Ishikawa (cell line): ENCODE data around the gene C1orf87.
A peak's percentile ranks its signal among the peaks of the same experiment; 100 is the strongest.

Source experiments
- CEBPB ChIP-seq: IDR thresholded peaks from 2 replicates; pipeline ENCODE4 v1.6.1; 2012
- CREB1 ChIP-seq: IDR thresholded peaks from 2 replicates; pipeline ENCODE4 v1.6.1; 2012; ENCODE audit warnings: low read depth
- EGR1 ChIP-seq: IDR thresholded peaks from 2 replicates; pipeline ENCODE4 v1.6.1; 2012
- EP300 ChIP-seq: IDR thresholded peaks from 2 replicates; pipeline ENCODE4 v1.6.1; 2012; ENCODE audit warnings: borderline replicate concordance
- FOXM1 ChIP-seq: IDR thresholded peaks from 2 replicates; pipeline ENCODE4 v1.6.1; 2012; ENCODE audit warnings: low read depth, borderline replicate concordance
- MAX ChIP-seq: IDR thresholded peaks from 2 replicates; pipeline ENCODE4 v1.6.1; 2012
- NFIC ChIP-seq: IDR thresholded peaks from 2 replicates; pipeline ENCODE4 v1.6.1; 2012
- RAD21 ChIP-seq: IDR thresholded peaks from 2 replicates; pipeline ENCODE4 v1.6.1; 2012; ENCODE audit warnings: low read depth
- REST ChIP-seq: IDR thresholded peaks from 2 replicates; pipeline ENCODE4 v1.6.1; 2012; ENCODE audit warnings: low read depth, mild to moderate bottlenecking
- TAF1 ChIP-seq: IDR thresholded peaks from 2 replicates; pipeline ENCODE4 v1.6.1; 2012; ENCODE audit warnings: low read depth, mild to moderate bottlenecking
- TCF12 ChIP-seq: IDR thresholded peaks from 2 replicates; pipeline ENCODE4 v1.6.1; 2012; ENCODE audit warnings: low read depth
- TEAD4 ChIP-seq: IDR thresholded peaks from 2 replicates; pipeline ENCODE4 v1.6.1; 2012
- USF1 ChIP-seq: IDR thresholded peaks from 2 replicates; pipeline ENCODE4 v1.6.1; 2012
- YY1 ChIP-seq: IDR thresholded peaks from 2 replicates; pipeline ENCODE4 v1.6.1; 2012; ENCODE audit warnings: low read depth
- ZBTB7A ChIP-seq: IDR thresholded peaks from 2 replicates; pipeline ENCODE4 v1.6.1; 2012; ENCODE audit warnings: low read depth

The C1orf87 gene

GRCh38 chr1:59997479-59998115, 76.0 kb downstream of the C1orf87 start:
- TF ChIP-seq RAD21 (peak; percentile 38; the same call in 1 of the 2 replicates), CREB1 (no peak), TEAD4 (peak; percentile 73)

- no peak for TF ChIP-seq TAF1
- no peak for TF ChIP-seq EGR1
These were observed 79.0 kb downstream of the C1orf87 start for GRCh38 chr1:59994302-59995198.

- no peak for TF ChIP-seq EGR1
- no peak for TF ChIP-seq CEBPB
- no peak for TF ChIP-seq NFIC
- no peak for TF ChIP-seq TEAD4
- TF ChIP-seq TCF12, result no peak
- TF ChIP-seq YY1, result no peak
- no peak for TF ChIP-seq FOXM1
- TF ChIP-seq REST, result no peak
- TF ChIP-seq USF1, result no peak
- TF ChIP-seq EP300, result no peak
- no peak for TF ChIP-seq ZBTB7A
- TF ChIP-seq TAF1, result no peak
- TF ChIP-seq RAD21, result no peak
- TF ChIP-seq MAX, result no peak
- no peak for TF ChIP-seq CREB1
These were observed 81.3 kb downstream of the C1orf87 start for GRCh38 chr1:59992040-59992820.

- TF ChIP-seq ZBTB7A (no peak), RAD21 (no peak), USF1 (no peak), MAX (no peak), FOXM1 (no peak), CEBPB (no peak), TEAD4 (no peak), TCF12 (no peak), EP300 (no peak), EGR1 (no peak), CREB1 (no peak), REST (no peak), TAF1 (no peak), NFIC (no peak), YY1 (no peak)
These were observed 83.1 kb downstream of the C1orf87 start for GRCh38 chr1:59990470-59990869.

- TF ChIP-seq NFIC (no peak), TAF1 (no peak), TEAD4 (peak; percentile 31; the same call in 1 of the 2 replicates), TCF12 (no peak), EP300 (no peak)
These were observed 86.9 kb downstream of the C1orf87 start for GRCh38 chr1:59986516-59987310.
